HG02981 (cell line): ENCODE measurements around the gene TOPBP1.
"Not testable (repeated sequence)": the region's sequence is repeated elsewhere in the genome, so short reads cannot be mapped to it uniquely, and the experiment has no call there.

Experiments used
- ATAC-seq: cut with Tn5 transposase; IDR thresholded peaks from one replicate; pipeline ENCODE4 v1.9.1; 2021; ENCODE audit warnings: mild to moderate bottlenecking, moderate library complexity; ENCODE audit not compliant: unreplicated experiment

TOPBP1 gene

DNA sequence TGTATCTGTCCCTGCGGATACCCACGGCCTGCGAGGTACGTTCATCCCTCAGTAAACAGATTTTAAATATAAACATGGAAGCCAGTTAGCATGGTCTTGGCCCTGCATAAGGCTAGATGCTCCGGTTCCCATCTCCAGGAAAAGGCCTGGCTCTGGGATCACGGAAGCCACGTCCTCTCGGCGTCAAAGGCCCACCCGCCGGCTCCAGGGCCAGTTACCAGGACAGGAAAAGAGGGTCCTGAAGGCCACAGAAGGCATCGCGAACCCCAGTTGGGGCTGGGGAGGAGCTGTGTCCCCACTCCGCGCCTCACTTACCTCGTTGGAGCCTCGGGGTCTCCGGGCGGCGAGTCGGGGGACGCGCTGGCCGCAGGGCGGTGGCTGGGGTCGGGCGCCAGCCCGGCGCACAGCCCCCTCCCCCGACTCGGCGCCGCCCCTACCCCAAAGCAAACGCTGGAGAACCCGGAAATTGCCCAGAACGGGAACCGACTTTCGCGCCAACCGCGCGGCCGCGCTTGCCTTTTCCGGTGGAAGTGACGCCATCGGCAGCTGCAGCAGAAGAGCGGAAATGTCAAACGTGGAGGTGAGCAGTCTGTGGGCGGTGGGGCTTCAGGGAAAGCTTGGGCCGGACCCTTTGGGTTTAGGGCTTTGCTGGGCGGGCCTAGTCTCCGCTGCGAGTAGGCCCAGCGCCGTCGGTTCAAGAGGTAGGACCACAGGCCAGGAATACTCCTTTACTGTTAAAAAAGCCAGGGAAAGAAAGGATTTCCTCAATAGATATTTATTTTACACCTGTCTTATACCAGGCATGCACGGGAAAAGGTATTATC, at the start of gene TOPBP1:
Gene TOPBP1 (minus strand): TSS at position 488 of the 824 bp plus-strand sequence. CDS start 814 bp downstream, outside the sequence.
- peak; percentile 82 for ATAC-seq

DNA sequence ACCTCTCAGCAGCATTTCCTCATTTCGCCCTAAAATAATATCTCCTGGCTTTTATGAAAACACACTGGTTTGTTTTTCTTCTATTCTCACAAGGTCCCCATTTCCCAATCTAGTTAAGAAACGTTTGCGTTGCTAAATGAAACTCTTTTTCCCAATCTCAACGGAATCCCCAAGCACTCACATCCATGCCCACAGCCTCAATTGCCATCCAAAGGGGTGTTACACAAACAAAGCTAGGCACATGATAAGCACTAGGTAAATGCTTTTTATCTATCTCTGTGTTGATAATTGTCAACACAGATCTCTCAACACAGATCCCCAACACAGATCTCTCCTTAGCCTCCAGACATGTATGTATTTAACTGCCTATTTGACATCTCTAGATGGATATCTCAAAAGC, 49.3 kb upstream of the TOPBP1 start:
- no peak for ATAC-seq

DNA sequence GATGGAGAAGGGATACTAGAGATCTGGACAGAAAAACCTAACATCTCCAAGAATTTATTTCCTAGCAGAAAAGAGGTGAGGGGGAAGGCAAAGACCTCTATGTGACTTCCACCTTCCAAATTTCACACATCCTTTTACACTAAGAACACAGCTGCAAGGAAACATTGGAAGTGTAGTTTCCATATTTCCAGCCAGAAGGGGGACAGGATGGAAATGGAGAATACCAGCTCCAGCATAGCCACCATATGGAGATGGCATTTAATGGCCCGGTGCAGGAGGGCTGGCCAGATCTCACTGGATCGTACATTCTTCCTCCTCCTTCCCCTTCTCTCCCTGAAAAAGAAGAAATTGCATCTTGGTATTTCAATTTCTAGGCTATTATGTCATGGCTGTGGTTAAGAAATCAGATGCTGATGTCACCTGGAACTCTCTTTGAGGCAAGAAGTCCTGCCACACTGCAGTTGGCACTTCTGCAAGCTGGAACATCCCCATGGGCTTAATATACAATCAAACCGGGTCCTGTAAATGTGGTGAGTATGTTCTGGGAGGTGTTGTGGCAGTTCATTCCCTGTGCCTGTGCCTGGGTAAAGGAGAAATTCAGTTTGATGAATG, 47.5 kb upstream of the TOPBP1 start:
- ATAC-seq, result no peak

DNA sequence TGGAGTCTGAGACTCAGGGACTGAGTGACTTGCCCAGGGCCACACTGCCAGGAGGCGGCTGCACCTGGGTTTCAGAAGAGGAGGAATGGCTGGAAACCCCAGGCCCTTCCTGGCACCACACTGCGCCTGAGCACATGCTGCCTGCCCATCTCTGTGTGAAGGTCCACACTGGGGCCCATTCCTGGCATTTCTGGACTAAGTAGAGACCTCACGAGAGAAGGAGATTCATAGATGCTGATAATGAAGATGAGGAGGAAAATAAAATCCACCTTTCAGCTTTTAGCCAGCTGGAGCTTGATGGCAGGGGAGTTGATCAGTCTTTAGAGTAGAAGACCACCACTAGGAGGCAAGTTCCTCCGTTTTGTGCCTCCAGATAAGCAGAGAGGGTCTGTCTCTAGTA, 44.3 kb upstream of the TOPBP1 start:
- ATAC-seq, result no peak

DNA sequence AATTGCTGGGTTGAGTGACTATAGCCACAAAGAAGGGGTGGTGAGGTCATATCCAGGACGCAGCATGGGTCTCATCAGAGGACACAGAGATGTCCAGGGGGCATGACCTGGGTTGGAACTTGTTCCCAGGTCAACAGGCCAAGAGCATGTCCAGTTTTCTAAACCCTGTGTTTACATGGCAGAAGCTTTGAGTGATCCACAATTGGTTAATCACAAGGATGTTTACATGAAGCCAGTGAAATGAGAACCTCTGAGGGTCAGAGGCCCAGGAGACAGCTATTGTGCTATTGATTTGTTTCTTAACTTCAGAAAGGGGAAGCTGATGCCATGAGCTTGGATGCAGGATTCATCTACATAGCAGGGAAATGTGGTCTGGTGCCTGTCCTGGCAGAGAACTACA, 42.2 kb upstream of the TOPBP1 start:
- no peak for ATAC-seq

DNA sequence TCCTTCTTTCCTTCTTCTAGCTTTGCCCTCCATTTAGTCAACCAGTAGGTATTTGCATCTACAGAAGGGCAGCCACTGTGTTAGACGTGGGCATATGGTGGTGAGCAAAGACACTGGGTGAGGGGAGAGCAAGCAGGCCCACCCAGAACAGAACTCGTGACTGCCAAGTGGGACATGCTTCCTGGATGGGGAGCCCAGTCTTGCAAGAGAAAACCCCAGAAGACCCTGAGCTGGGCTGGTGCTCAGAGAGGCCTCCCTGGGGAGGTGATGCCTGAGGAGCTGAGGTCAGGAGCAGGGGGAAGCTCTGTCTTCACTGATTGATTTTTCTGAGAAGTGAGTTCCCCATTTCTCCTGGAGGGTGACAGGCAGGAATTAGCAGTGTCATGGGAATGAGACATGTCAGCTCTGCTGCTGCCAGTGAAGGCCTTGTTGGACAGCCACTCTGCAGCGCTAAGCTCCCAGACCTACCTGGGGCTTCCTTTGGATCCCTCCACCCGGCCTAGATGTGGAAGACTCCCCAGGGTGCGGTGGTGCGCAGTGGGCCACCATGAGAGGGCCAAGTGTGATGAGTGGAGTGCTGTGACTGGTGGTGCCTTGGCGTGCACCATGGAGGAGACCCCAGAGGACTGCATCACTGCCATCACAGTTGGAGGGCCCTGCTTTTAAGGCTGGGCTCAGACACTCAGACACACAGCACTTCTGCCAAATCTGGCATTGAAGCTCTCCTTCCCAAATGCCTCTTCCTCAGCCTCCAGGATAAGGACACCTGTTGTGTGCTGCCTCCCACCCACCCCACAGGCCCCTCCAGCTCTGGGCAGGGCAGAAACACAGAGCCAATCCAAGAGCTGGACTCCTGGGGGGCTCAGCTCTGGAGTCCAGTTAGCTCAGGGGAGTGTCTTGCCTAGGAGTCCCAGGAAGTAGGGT, 40.0 kb upstream of the TOPBP1 start:
- ATAC-seq, result no peak

DNA sequence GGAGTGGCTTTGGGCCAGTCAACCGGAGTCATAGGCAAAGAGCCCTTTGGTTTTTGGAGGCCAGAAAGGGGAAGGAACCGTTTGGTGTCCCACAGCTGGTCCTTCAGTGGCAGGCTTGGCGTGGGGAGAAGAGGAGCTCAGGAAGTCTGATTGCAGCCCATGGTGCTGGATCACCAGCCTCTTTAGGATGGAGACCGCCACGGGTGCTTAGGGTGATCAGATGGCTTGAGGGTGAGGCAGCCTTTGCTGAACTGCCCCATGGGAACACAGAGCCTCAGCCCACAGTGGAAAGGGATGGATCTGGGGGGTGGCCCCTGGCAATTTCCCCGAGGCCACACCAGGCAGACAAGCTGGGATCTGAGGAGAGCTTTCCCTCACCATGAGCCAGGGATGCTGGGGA, 38.6 kb upstream of the TOPBP1 start:
- no peak for ATAC-seq

DNA sequence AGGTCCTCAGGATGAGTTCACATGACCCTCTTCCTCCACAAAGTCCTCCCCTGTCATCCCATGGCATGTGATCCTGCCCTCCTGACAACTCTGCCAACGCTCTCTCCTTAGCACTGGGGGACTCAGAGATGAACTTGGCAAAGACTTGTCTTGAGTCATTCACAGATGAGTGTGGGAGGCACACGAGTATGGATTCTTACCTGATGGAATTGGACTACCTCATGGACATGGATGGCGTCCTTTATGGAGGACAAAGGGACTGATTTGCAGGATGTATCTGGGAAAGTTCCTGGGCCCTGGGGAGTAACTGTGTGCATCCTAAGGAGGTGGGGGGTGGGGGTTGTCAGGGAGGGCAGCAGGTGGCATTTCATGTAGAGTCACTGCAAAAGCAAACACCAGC, 38.2 kb upstream of the TOPBP1 start:
- no peak for ATAC-seq

DNA sequence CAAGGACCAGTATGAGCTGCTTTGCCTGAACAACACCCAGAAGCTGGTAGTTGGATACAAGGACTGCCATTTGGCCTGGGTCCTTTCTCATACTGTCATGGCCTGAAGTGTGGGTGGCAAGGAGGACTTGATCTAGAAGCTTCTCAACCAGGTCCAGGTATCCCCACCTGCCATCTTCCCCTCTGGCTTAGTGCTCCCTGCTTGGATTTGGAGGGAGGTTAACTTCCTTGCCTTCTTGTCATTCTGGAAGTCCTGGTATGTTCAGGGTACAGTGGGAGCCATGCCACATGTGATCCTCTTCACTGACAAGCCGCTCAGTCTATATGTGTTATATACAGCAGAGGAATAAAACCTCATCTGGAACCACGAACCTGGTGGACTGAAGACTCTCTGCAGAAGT, 37.7 kb upstream of the TOPBP1 start:
- no peak for ATAC-seq

DNA sequence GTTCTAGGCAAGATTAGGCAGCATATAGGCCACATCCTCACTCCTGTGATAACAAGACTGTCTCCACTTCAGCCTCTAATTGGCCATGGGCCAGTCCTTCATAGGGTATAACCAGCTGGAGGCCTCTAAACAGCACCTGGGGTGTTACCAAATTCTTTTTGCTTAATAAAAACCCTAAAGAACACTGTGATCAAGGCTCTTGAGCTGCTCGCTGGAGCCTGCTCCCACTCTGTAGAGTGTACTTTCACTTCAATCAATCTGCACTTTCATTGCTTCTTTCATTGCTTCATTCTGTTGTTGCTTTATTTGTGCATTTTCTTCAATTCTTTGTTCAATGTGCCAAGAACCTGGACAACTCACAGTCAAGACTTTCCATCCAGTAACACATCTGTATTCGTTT, 36.2 kb upstream of the TOPBP1 start:
- no peak for ATAC-seq

DNA sequence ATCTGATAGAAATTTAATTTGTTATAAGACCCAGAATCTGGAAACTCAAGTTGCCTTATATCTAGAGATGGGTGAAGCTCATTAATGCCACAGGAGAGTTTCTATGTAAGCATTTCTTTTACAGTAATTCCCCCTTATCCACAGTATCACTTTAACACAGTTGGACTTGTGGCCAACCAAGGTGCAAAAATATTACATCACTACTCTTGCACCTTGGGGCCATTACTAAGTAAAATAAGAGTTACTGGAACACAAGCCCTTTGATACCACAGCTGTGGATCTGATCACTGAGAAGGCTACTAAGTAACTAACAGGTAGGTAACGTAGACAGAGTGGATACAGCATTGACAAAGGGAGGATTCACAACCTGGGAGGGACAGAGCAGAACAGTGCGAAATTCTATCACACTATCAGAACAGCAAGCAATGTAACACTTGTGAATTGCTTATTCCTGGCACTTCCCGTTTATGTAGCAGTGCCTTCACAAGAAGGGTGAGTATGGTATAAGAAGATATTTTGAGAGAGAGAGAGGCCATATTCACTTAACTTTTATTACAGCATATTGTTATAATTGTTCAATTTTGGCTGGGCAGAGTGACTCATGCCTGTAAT, 33.9 kb upstream of the TOPBP1 start:
- ATAC-seq, result no peak

DNA sequence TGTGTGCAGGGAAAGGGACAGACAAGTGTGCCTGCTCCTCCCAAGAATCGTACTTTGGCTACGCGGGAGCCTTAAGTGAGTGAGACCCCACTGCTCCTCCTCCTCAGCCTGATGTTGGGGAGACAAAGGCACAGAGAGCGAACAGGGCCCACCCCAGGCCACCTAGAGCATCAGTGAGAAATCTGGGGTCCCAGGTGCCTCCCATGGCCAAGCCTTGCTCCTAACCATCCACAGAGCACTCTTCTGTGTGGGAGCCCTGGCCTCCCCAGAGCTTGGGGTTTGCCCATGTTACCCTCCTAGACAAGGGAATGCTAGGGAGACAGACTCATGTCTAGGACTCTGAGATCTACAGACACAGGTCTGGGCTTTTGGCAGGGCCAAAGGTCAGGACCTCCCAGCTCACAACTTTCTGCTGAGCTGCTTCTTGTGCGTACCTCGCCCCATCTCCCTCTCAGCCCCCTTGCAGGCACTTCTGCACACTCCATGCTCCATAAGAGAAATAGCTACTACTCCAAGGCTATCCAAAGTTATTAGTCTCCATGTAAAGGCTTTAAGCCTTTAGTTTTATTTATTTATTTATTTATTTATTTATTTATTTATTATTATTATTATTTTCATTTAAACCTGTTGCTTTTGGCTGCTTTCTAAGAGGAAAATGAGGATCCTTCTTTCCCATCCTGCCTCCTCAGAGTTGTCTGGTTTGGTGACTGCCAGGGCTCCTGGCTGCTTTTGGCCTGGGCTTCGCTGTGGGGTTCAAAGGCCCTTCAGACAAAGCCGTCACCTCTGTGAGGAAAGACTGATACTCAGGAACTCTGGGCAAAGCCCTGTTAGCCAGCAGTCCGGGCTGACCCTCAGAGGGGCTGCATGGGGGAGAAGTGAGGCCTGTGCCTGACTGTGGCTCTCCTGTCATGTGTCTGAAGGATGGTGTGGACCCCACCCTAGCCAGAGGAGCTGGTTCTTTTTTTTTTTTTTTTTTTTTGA, 32.8 kb upstream of the TOPBP1 start:
- no peak for ATAC-seq

DNA sequence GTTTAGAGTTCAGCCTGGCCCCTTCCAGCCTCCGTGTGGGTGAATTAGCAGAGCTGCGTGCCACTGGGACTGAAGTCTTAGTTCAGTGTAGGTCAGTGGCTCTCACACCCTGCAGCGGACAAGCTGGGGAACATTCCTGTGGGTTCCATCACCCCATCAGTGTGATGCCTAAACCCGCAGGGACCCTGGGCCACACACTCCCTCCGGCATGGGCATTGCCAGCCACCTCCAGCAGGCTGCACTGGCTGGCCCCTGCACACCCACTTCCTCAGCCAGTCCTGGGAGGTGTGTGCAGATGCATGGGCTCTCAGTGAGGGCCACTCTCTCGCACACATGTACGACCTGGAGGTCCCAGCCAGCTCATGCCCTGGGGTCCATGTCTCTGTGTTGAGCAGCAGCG, 32.1 kb upstream of the TOPBP1 start:
- ATAC-seq, result no peak

DNA sequence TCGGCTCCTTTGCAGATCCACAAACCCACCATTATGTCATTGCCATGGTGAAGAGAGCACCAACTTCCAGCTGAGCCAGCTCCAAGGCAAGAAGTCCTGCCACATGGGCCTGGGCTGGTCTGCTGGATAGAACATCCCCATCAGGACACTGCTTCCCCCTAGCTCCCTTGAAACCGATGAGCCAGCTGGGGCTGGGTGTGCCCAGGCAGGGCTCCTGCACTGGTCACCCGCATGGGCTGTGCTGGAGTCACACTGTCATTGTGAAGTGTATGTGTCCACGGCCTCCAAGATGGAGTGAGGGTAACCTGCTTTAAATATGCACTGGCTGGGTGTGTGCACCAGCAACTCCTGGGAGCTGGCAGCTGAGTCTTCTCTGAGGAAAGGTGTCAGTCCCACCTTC, 31.0 kb upstream of the TOPBP1 start:
- ATAC-seq, result no peak

DNA sequence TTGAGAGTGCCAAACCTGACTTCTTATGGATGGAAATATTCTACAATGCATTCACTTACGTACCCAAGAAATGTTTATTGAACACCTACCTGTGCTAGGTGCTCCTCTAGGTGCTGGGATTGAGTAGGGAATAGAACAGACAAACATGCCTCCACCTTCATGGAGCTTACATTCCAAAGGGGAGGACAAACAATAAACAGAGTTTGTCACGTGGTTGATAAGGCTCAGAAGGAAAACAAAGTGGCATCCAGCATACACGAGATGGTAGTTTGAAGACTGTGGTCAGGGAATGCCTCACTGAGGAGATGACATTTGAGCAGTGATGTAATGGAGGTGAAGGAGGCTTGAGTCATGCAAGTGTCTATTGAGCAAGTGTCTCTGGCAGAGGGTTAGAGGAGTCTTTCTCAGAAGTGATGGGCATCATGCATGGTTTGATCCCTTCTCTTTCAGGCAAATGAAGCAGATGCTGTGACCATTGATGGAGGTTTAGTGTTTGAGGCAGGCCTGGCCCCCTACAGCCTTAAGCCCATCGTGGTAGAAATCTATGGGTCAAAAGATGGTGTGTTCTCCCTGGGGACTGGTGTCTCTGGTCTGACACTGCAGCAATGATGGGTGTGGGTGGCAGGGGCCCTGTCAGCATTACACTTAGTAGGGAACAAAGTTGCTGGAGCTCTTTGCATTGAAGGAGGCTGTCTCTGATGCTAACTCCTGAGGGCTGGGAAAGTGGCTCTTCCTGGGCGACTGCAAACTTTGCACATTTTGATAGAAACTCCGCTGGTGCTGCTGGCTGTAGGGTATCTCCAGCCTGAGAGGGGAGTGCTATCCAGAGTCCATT, 29.7 kb upstream of the TOPBP1 start:
- no peak for ATAC-seq

DNA sequence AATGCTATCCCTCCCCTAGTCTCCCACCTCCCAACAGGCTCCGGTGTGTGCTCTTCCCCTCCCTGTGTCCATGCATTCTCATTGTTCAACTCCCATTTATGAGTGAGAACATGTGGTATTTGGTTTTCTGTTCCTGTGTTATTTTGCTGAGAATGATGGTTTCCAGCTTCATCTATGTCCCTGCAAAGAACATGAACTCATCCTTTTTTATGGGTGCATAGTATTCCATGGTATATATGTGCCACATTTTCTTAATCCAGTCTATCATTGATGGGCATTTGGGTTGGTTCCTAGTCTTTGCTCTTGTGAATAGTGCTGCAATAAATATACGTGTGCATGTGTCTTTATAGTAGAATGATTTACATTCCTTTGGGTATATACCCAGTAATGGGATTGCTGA, 16.3 kb upstream of the TOPBP1 start:
- not testable (repeated sequence) for ATAC-seq

DNA sequence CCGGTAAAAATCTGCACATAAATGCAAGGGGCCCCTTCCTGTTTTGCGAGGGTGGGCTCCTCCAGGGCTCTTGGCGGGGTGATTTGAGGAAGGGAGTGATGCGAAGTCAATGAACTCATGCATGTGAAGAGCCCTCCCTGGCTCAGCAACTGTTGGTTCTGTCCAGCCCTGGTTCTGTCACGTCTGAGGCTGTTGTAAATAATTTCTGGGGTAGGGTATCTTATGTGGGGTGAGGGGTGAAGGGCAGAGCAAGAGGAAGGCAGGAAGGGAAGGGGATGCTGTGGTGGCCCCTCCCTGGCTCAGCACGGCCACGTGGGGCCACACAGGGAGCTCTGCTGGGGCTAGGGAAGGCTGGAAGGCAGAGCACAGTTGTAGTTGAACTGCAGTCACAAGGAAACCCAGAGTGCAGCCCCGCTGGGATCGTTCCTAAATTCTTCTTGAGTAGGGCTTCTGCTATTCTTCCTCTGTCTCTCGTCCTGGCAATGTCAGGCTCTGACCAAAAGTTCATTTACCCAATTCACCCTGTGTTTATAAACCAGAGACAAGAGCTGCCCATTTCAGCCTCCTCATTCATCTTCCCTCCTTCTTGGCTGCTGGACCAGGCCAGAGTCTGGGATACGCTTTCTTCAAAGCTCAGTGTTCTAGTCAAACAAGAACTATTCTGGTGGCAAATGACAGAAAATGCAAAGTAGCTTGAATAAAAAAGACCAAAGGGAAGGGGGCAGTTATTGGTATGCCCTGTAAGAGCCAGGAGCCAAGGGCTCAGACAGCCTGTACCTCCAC, 14.8 kb upstream of the TOPBP1 start:
- no peak for ATAC-seq

DNA sequence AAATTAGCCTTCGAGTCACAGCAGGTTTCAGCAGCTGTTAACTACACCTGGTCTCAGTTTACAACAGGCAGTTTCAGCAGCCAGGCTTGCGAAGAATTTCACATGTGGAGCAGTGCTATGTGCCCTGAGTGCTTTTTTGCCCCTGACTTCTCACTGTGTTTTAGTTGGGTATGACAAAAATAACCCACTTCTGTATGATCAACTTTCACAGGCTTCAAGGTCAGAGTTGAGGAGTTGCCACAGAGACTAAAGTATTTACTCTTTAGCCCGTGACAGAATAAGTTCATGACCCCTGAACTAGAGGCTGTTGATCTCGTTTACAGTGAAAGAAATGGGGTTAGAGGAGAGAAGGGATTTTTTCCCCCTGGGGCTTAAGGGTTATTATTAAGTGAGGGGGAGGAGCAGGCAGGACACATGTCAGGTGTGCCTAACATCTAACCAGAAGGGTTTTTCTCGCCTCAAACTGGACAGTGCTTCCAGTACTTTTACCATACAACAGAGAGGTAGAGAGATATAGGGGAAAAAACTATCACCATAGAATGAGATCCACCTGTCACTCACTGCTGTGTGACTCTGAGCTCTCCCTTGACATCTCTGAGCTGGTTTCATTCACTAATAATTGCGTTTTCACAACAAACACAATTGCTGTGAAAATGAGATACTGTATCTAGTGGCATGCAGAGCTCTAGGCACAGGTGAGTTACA, 14.0 kb upstream of the TOPBP1 start:
- no peak for ATAC-seq
